NK-92 (cell line): Measurements from ENCODE around the gene RBM4.
"Not testable (repeated sequence)": the region's sequence is repeated elsewhere in the genome, so short reads cannot be mapped to it uniquely, and the experiment has no call there.

Experiments used
- DNase-seq: peaks from one replicate; lab custom pipeline; 2025; ENCODE audit not compliant: unreplicated experiment; lab: John Stamatoyannopoulos, UW

RBM4 gene

DNA sequence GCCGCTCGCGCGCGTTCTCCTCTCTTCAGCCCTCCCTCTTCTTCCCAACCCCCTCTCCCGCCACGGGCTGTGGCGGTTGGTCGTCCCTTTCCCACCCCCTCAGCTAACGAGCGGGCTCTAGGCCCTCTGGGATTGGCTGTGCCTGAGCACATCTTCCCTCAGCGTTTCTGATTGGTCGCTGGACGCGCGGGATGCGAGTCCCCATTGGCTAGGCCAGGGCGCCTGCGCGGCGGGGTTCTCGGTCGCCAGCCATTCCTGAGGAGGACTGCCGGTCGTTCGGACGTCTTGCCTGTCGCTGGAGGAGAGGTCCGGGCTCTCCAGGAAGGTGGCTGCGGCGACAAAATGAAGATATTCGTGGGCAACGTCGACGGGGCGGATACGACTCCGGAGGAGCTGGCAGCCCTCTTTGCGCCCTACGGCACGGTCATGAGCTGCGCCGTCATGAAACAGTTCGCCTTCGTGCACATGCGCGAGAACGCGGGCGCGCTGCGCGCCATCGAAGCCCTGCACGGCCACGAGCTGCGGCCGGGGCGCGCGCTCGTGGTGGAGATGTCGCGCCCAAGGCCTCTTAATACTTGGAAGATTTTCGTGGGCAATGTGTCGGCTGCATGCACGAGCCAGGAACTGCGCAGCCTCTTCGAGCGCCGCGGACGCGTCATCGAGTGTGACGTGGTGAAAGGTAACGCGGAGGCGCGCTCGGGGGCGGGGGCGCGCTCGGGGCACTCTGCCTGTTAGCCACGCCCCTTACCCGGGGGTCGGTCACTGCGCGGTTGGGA is 21.9 kb upstream of the RBM4 start, which contains the start of gene RBM14:
RBM14 (plus strand) TSS at position 252 of the 776 bp plus-strand sequence; CDS start at position 343, 91 bp downstream.
- DNase-seq, result peak; percentile 90

DNA sequence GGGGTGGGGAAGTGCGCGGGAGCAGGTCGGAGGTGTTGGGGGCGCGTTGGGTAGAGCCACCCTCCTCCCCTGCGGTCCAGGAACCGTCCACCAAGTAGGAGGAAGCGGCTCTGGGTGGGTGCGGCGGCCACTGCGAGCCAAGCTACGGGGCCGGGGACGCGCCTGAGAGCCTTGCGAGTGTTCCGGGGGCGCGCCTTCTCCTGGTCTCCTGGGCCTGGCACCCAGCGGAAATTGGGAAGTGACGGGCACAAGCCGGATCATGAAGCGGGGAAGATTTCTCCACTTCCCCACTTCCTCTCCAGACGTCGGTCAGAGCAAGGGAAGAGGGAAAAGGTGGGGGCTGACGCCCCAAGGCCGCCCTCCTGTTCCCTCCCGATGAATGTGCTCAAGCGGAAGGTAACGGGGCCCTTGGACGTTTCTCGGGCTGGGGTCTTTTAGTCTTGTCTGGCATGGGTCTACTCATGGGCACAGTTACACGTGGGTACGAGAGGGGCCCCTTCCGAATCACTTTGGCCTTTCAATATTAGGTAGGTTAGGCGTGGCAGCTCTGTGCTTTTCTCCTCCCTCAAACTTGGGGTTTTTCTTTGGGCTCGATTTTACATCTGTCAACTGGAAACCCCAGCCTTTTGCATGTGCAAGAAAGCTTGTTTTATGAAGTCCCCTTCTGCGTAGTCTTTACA is 21.2 kb upstream of the RBM4 start:
- no peak for DNase-seq

DNA sequence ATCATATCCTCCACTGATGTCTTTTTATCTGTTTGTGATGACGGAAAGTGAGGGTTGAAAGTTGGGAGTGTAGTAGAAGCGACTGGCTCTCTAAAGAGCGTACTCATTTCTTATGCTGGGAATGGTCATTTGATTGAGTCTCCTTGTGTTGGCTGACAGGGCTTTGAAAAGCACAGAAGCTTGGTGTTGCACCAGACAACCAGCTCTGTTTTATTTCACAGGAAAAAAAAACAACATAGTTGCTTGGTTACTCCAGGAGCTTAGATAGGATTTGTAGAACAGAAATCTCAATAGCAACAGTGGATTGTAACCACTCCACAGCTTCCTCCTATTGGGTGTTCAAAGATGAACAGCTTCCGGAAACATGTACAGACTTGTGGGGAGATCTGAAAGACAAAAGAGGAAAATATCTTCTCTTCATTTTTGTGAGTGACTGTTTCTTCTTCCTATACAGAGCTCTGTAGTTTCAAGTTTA is 19.4 kb upstream of the RBM4 start:
- no peak for DNase-seq

DNA sequence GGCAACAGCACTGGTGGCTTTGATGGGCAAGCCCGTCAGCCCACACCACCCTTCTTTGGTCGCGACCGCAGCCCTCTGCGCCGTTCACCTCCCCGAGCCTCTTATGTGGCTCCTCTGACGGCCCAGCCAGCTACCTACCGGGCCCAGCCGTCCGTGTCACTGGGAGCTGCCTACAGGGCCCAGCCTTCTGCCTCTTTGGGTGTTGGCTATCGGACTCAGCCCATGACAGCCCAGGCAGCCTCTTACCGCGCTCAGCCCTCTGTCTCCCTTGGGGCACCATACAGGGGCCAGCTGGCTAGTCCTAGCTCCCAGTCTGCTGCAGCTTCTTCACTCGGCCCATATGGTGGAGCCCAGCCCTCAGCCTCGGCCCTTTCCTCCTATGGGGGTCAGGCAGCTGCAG is 14.1 kb upstream of the RBM4 start:
- no peak for DNase-seq

DNA sequence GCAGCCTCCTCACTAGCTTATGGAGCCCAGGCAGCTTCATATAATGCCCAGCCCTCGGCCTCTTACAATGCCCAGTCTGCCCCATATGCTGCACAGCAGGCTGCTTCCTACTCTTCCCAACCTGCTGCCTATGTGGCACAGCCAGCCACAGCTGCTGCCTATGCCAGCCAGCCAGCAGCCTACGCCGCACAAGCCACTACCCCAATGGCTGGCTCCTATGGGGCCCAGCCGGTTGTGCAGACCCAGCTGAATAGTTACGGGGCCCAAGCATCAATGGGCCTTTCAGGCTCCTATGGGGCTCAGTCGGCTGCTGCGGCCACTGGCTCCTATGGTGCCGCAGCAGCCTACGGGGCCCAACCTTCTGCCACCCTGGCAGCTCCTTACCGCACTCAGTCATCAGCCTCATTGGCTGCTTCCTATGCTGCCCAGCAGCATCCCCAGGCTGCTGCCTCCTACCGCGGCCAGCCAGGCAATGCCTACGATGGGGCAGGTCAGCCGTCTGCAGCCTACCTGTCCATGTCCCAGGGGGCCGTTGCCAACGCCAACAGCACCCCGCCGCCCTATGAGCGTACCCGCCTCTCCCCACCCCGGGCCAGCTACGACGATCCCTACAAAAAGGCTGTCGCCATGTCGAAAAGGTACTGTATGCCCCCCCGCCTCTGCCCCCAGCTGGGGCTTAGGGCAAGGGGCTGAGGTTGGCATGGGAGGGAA is 13.3 kb upstream of the RBM4 start:
- DNase-seq, result no peak

DNA sequence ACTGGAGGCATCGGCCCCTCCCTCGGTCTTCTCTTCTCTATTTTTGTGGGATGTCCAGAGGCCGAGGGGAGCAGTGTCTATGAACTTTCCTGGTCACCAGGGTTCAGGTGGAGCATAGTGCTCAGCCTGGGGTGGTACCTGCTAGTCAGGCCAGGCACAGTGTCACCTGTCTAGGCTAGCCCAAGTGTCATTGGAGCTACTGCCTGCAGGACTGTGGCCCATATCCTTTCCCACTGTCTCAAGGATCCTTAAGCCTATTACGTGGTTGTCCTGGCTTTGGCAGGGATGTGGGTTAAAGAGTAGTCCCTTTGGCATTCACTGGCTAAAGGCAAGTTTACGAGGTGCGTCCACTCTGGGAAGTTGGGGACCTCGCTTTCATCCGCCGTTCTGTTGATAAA is 12.8 kb upstream of the RBM4 start:
- DNase-seq, result no peak

DNA sequence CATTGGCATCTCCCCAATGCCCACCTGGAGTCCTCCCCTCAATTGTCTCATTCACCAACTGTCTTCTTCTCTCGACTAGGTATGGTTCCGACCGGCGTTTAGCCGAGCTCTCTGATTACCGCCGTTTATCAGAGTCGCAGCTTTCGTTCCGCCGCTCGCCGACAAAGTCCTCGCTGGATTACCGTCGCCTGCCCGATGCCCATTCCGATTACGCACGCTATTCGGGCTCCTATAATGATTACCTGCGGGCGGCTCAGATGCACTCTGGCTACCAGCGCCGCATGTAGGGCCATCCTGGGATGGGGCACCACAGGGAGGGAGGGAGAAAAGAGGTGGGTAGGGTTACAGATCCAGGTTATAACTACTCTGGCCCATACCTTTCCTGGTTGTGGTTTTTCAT is 12.1 kb upstream of the RBM4 start:
- DNase-seq, result no peak

DNA sequence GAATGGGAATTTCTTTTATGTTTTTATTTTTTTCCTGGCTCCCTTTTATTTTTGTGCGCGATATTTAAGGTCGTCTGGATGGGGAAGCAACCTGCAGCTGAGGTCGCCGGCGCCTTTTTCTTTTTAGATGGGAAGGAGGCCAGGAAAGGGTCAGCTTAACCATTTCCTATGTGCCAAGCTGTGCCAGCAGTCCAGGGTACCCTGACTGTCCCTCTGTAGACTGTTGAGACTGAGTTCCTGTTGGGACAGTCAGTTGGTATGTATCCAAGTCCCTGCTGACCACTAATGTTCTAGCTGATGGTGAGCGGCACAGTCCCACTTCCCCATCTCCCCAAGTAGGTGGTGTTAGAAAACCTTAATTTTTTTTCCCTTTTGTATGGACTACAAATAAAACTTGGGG is 11.6 kb upstream of the RBM4 start:
- no peak for DNase-seq

DNA sequence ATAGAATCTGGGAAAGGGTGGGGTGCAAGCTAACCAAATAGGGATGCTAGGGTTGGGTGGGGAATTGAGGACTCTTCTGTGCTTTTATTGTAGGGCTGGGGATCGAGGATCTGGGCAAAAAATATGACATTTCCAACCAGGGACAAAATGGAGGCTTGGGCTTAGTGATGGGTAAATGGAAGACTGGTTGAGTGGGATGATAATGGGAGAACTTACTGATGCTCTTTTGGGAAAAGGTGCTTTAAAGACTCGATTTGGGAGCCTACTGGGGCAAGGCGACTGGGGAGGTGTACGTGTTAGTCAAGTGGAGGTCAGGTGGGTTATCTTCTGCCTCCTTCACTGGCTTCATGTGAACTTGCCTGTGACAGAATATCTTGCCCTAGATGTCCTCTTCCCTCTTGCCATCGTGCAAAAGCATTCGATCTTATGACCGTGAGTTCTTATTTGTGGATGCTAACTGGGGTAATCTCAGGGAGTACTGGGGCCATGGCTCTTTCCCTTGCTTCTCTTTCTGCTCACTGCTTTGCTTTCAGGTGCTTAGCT is 10.4 kb upstream of the RBM4 start:
- DNase-seq, result no peak

DNA sequence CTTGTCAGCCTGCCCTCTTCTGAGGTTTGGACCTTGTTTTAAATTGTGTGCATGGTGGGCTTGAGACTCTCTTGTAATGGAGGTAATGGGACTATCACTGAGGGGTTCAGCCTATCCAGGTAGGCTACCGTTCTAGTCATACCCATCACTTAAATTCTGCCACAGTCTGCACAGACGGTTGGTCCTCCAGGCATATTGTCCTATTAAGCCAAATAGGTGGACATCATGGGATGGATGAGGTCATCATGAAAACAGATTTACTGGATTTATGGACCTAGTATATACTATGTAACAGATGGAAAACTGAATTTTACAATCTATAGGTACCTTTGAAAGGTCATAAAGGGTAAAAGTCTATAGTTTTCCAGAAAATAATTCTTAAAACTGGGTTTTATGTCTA is 9.1 kb upstream of the RBM4 start:
- DNase-seq, result no peak

DNA sequence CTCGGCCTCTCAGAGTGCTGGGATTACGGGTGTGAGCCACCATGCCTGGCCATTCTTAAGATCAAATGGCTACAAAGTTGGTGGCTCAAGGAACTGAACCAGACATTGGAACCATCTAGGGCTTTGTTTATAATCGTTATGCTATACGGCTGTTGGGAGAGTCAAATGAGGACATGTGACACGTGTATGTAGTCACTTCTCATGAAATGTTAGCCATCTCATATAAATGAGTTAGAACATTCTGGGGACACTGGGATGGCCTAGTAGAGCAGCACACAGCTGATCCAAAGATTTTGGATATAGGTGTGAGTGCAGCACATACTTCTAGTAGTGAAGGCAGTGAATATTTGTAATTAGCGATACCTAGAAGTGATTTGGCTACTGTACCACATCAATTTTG is 6.6 kb upstream of the RBM4 start:
- DNase-seq, result no peak

DNA sequence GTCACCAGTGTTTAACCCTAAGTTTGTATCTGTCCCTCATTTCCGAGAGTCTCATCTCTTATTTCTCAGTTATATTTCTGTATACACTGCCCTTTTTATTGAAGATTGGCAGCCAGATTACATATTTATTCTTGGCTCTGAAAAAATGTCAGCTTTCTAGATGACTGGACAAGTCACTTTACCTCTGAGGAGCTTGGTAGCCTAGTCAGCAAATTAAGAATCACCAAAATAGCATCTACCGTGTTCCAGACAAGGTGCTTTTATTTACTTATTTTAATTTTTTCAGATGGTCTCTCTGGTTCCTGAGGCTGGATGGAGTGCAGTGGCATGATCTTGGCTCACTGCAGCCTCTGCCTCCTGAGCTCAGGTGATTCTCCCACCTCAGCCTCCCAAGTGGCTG is 5.6 kb upstream of the RBM4 start:
- DNase-seq, result no peak

DNA sequence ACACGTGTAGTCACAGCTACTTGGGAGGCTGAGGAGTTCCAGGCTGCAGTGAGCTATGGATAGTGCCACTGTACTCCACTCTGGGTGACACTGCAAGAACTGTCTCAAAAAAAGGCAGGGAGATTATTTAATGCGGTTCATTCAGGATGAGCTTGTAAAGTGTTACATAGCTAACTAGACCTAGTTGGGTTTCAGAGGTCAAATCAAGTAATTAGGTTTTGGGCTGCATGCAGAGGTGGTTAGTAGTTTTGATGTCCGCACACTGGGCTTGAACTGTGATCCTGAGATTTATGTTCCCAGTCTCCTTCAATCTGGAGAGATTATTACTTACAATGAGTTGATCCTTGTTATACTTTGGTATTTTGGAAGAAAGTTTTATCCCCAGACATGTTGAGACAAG is 2.1 kb upstream of the RBM4 start:
- DNase-seq, result no peak

DNA sequence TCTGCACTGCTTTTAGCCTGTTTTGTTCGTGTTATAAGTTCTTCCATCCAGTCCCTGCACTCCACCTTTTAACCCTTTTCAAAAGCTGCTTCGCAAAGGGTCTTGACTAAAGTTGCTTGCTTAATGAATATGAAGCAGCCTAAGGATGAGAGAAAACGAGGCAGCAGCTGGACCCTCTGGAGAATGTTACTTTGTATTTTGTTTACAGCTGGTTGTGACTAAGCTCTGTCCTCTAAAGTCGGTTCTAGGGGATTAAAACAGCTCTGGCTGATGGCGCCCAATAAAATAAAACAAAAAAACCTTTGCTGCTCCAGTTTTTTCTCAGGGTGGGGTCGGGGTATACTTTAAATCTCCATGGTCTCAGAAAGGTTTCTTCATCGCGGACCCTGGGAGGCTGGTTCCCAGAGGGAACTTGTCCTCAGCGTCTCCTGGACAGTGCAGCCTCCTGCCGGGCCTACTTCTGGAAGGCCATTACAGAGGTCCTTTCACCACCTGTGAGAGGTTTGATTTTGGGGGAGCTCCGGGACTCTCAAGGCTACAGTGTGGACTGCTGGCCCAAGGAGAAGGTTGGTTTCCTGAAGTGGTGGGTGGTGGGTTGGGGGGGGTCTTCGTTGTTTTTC is 836 bp upstream of the RBM4 start:
- DNase-seq, result no peak

DNA sequence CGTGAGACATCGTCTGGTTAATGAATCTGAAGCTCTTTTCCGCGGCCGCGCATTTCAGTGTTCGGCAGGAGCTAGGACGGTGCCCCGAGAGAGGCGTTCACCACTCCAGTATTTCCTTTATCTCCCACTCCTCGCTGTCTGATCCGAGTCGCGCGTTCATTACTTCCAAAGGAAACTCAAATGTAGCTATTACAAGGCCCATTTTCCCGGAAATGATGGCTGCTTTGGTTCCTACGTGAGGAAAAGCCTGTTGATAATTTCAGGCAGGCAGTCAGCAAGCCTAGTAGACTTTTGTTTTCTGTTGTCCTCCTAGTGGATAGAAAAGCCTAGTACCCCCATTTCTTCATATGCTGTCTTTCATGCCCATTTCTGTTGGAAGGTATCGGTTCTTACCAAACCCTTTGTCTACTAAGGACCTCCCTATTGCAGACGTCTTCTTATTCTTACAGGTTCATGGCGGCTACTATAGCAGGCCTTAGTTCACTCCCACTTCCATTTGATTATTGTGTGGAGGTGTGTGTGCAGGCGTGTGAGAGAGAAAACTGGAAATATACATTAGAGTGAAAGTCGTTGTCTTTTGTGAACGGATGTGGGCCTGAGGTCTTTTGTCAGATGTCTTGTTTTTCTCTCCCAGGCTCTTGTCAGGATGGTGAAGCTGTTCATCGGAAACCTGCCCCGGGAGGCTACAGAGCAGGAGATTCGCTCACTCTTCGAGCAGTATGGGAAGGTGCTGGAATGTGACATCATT is 737 bp downstream of the RBM4 start:
- no peak for DNase-seq

DNA sequence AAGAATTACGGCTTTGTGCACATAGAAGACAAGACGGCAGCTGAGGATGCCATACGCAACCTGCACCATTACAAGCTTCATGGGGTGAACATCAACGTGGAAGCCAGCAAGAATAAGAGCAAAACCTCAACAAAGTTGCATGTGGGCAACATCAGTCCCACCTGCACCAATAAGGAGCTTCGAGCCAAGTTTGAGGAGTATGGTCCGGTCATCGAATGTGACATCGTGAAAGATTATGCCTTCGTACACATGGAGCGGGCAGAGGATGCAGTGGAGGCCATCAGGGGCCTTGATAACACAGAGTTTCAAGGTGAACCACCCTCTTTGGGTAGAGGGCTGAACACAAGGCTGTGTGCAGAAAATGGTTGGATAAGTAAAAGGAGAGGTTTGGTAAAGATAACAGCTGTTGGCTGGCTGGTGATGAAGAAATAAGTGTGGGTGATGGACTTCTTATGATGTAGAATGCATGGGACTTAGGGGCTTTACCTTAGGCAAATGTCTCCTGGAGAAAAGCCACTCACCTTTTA is 1.4 kb downstream of the RBM4 start:
- DNase-seq, result not testable (repeated sequence)

DNA sequence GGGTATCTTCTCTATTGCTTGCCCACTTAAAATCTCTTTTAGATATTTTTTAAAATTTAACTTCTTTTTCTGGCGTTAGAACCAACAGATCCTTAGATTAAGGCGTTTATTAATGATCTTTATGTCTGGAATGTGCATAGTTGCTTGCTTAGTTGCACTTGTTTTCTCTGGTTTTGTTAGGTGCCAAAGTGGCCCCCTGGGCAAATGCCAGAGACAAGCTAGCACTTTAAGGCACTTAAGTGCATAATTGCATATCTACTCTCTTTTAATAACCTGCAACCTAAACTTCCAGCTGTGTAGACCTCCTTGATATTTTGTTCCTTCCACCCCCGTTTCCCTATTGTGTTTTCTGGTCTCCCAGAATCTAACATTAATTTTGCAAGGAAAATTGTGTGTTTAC is 3.3 kb downstream of the RBM4 start:
- DNase-seq, result no peak

DNA sequence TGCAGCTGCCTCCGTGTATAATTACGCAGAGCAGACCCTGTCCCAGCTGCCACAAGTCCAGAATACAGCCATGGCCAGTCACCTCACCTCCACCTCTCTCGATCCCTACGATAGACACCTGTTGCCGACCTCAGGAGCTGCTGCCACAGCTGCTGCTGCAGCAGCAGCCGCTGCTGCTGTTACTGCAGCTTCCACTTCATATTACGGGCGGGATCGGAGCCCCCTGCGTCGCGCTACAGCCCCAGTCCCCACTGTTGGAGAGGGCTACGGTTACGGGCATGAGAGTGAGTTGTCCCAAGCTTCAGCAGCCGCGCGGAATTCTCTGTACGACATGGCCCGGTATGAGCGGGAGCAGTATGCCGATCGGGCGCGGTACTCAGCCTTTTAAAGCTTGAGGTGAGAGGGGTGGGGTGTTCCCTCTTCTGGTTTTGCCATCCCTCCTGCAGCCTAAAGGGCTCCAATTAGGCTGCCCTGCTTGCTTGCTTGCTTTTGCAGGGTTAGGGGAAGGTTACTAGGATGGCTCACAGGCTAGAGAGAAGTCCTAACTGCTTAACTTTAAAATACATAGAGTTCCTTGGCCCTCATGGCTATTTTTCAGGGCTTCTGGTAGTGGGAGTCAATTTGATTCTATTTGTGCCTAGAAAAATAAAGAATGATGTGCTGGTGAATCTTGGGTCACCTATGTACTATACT is 5.4 kb downstream of the RBM4 start:
- no peak for DNase-seq

DNA sequence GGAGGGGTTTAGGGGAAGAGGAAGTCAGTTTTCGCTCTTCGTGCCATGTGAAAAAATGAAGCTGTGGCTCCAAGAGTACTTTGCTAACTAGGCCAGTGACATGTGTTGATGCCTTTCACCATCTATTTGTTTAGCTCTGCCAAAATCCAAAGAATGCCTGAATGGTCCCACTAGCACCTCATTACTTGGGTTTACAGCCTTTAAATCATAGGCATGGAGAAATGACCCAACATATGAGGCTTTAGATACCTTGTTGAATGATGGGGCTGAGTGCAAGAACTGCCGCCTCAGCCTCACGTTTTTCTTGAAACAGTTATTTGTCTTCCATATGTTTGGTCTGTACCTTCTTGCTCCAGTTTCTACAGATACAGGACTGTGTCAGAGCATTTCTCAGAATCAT is 8.3 kb downstream of the RBM4 start:
- no peak for DNase-seq

DNA sequence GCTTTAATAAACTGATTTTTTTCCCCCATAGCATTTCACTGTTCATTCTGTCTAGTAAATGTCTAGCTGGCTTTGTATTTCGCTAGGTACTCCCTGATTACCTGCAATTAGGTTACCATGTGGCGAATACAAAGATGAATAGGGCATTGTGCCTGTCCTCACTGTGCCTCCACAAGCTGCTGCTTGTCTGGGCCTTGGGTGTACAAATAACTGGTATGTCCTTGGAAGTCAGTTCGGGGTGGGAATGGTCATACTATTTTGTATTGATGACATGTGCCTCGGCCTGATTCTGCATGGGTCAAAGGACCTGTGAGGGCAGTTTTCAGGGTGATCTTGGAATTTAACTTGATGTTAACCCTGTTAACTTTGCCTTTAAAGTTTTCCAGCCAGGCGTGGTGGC is 11.4 kb downstream of the RBM4 start:
- DNase-seq, result no peak
